ENCODE data around the gene LAMA5. TPM values are rescaled to one million over a fixed set of nuclear protein-coding genes. Genes with fewer than 3 reads are reported as not detected.

LAMA5 gene
- total and polyA plus RNA-seq, 2 experiments from 2014 or later: 71.3 to 252 TPM

DNA sequence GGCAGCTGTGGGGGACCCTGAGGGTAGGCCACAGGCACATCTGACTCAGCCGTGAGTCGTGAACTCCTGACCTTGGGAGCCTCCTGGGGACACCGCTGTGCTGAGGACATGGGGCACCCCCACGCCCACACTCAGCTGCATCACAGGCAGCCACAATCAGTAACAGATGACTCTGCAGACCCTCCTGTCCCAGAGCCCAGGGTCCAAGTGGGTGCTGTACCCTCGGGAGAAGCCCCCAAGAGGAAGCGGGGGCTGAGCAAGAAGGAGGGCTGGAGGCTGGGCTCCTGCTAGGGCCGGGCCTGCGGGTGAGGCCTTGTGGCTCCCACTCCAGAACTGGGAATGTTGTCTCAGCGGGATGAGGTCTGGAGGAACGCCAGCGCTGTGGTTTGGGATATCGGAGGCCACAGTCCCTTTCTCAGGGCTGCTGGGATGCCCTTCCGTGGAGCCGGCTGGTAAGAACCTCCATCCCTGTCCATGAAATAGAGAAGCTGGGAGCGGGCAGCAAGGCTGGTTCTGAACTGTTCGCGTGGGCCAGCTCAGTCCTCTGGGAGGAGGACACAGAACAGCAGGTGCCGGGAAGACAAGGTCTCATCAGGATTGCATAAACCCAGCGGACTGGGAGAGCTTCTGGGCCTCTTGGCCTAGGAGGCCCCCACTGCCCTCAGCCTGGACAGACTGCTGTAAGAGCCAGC lies 3.1 kb upstream of the LAMA5 start:
- H3K4me3 ChIP-seq: no peak overlapping the region
- WGBS (ENCODE audit: low lambda C conversion rate, missing lambda C conversion rate): 54% methylated on average over 18 of the region's 19 CpGs
- H3K9me3 ChIP-seq (ENCODE audit: low read depth): no peaks in the 10 kb centered on the region
- peaks cover 14% of the 10 kb centered on the region for H3K79me2 ChIP-seq
- H2AFZ ChIP-seq: no peak overlapping the region
- H4K20me1 ChIP-seq (ENCODE audit: insufficient read depth, poor library complexity, severe bottlenecking): peaks cover 3% of the 10 kb centered on the region
- H3K9me2 ChIP-seq (replicated peaks; ENCODE audit: insufficient read depth): no peaks in the 10 kb centered on the region
- DNase-seq (ENCODE audit: low spot score): peak; percentile 48
- H3K4me1 ChIP-seq (ENCODE audit: insufficient read depth): peaks cover 56% of the 10 kb centered on the region
- TF ChIP-seq EZH2 (IDR thresholded peaks at IDR 0.05; ENCODE audit: borderline replicate concordance) (no peak), CTCF (IDR thresholded peaks at IDR 0.05; ENCODE audit: poor library complexity) (no peak), EZH2phosphoT487 (IDR thresholded peaks at IDR 0.05; ENCODE audit: low read depth, severe bottlenecking, unreplicated experiment) (no peak)
- peak overlapping the region; percentile 86 for H3K27ac ChIP-seq
- H3K36me3 ChIP-seq (replicated peaks; ENCODE audit: insufficient read depth, low read depth): no peaks in the 10 kb centered on the region
- peak overlapping the region; percentile 91 for H3K4me2 ChIP-seq
- H3K27me3 ChIP-seq: no peaks in the 10 kb centered on the region

DNA sequence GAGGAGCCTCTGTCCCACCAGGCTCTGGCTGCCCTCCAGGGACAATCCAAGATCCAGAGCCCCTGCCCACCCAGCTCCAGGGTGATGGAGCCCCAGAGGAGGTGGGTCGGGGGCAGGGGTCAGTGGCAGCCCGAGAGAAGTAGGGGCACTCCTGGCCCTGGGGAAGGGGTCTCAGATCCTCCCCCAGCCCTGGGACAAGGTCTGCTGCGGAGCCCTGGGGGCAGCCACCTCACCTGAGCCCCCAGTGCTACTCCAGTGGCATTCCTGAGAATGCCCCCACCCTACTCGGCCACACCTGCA lies 2.7 kb upstream of the LAMA5 start:
- no peak overlapping the region for H2AFZ ChIP-seq
- DNase-seq (ENCODE audit: low spot score): no peak
- no peak overlapping the region for H3K4me3 ChIP-seq
- H3K4me1 ChIP-seq (ENCODE audit: insufficient read depth): peaks cover 56% of the 10 kb centered on the region
- peaks cover 7% of the 10 kb centered on the region for H4K20me1 ChIP-seq (ENCODE audit: insufficient read depth, poor library complexity, severe bottlenecking)
- H3K36me3 ChIP-seq (replicated peaks; ENCODE audit: insufficient read depth, low read depth): no peaks in the 10 kb centered on the region
- peak overlapping the region; percentile 86 for H3K27ac ChIP-seq
- 72% methylated on average over 4 of the region's 4 CpGs for WGBS (ENCODE audit: low lambda C conversion rate, missing lambda C conversion rate)
- H3K4me2 ChIP-seq: peak overlapping the region; percentile 91
- no peaks in the 10 kb centered on the region for H3K27me3 ChIP-seq
- no peaks in the 10 kb centered on the region for H3K9me3 ChIP-seq (ENCODE audit: low read depth)
- TF ChIP-seq CTCF (IDR thresholded peaks at IDR 0.05; ENCODE audit: poor library complexity) (no peak), EZH2phosphoT487 (IDR thresholded peaks at IDR 0.05; ENCODE audit: low read depth, severe bottlenecking, unreplicated experiment) (no peak), EZH2 (IDR thresholded peaks at IDR 0.05; ENCODE audit: borderline replicate concordance) (no peak)
- H3K9me2 ChIP-seq (replicated peaks; ENCODE audit: insufficient read depth): no peaks in the 10 kb centered on the region
- peaks cover 19% of the 10 kb centered on the region for H3K79me2 ChIP-seq

DNA sequence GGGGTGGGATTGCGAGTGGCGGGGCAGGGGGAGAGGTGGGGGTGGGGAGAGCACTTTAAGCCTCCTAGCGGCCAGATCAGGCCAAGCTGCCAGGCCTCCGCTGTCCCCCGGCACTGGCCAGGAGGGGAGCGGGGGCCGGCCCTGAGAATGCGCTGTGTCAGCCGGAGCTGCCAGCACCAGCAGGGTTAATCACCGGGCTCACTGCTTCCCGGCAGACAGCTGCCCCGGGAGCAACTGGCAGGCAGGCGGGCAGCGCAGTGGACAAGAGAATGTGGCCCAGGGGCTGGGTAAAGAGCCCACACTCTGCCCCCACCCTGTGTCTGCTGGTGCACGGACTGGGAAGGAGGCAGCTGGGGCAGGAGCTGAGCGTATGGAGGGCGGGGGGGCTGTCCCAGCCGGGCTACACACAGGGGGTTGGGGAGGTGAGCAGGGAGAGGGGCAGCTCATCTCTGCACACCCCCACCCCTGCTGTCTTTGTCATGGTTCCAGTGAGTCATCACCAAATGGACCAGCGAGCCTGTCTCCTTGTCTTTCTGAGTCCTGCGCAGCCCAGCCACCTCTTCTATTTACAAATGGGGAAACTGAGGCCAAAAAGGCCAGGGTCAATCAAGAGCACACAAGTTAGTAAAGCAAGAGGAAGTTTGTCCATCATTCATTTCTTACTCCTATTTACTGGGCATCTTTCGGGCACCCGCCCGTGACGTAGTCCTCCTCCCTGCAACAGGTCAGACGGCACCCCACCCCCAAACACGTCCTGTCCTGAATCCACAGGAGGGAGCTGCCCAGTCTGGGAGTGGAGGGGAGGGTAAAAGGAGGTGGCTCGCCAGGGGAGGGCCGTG lies 2.1 kb upstream of the LAMA5 start:
- peak; percentile 38 for TF ChIP-seq CTCF (IDR thresholded peaks at IDR 0.05; ENCODE audit: poor library complexity)
- TF ChIP-seq EZH2 (IDR thresholded peaks at IDR 0.05; ENCODE audit: borderline replicate concordance): no peak

More for the DNA sequence above, 2.1 kb upstream of the LAMA5 start:
- WGBS (ENCODE audit: low lambda C conversion rate, missing lambda C conversion rate): 32% methylated on average over 21 of the region's 28 CpGs
- H3K27ac ChIP-seq: peak overlapping the region; percentile 86
- H4K20me1 ChIP-seq (ENCODE audit: insufficient read depth, poor library complexity, severe bottlenecking): peaks cover 12% of the 10 kb centered on the region
- no peak overlapping the region for H2AFZ ChIP-seq
- no peak overlapping the region for H3K4me3 ChIP-seq
- peaks cover 56% of the 10 kb centered on the region for H3K4me1 ChIP-seq (ENCODE audit: insufficient read depth)
- H3K27me3 ChIP-seq: no peaks in the 10 kb centered on the region
- peak overlapping the region; percentile 91 for H3K4me2 ChIP-seq
- H3K36me3 ChIP-seq (replicated peaks; ENCODE audit: insufficient read depth, low read depth): no peaks in the 10 kb centered on the region
- no peaks in the 10 kb centered on the region for H3K9me2 ChIP-seq (replicated peaks; ENCODE audit: insufficient read depth)
- H3K9me3 ChIP-seq (ENCODE audit: low read depth): no peaks in the 10 kb centered on the region
- H3K79me2 ChIP-seq: peaks cover 25% of the 10 kb centered on the region
- DNase-seq (ENCODE audit: low spot score): peak; percentile 74
